Bronchial epithelial cell (primary cell): Measurements from ENCODE around the gene PTP4A2. TPM values are rescaled to one million over a fixed set of nuclear protein-coding genes. Genes with fewer than 3 reads are reported as not detected.
"Not testable (repeated sequence)": the region's sequence is repeated elsewhere in the genome, so short reads cannot be mapped to it uniquely, and the experiment has no call there.

ENCODE experiments used
- DNase-seq: peaks from one replicate; pipeline ENCODE4 v3.0.0-alpha.2; 2010; ENCODE audit warnings: low read depth
- FAIRE-seq: peaks from 2 replicates; lab custom pipeline; 2011; peaks lifted over from hg19 to GRCh38; lab: Jason Lieb, UNC
- H3K27me3 ChIP-seq: 2 replicates; pipeline ENCODE4 v1.5.1; 2011; ENCODE audit warnings: low read length; ENCODE audit not compliant: control insufficient read depth, insufficient read depth
- H3K36me3 ChIP-seq: 2 replicates; pipeline ENCODE4 v1.5.1; 2011; ENCODE audit warnings: low read length; ENCODE audit not compliant: control insufficient read depth, insufficient read depth
- H3K4me3 ChIP-seq: 2 replicates; pipeline ENCODE4 v1.5.1; 2011; ENCODE audit warnings: mild to moderate bottlenecking, low read depth, low read length, control low read depth
- CTCF ChIP-seq: IDR thresholded peaks from 2 replicates; pipeline ENCODE4 v1.5.1; 2011; ENCODE audit warnings: mild to moderate bottlenecking, moderate library complexity, low read length, control low read depth, inconsistent platforms; ENCODE audit not compliant: insufficient read depth, severe bottlenecking
- total RNA-seq: library from RNA; depleted of rRNA; stranded (reverse); fragments of >200 nt; gene quantifications from 2 replicates; pipeline ENCODE4 v1.2.1, GENCODE V29; 2014

Gene PTP4A2
- total RNA-seq, 1 donor from 2014 or later: 221 TPM

- Histone ChIP-seq H3K36me3 (no peaks in the 10 kb centered on the region), H3K4me3 (no peak overlapping the region), H3K27me3 (no peaks in the 10 kb centered on the region)
- FAIRE-seq (no peak), DNase-seq (no peak)
- no peak for TF ChIP-seq CTCF
Observed at GRCh38 chr1:31943546-31944184, 5.5 kb upstream of the PTP4A2 start.

GRCh38 chr1:31942061-31942460 is 3.9 kb upstream of the PTP4A2 start:
- FAIRE-seq, H3K27me3 ChIP-seq, H3K36me3 ChIP-seq, H3K4me3 ChIP-seq, DNase-seq: not testable (repeated sequence)

GRCh38 chr1:31939484-31940329 is 1.5 kb upstream of the PTP4A2 start:
- no peaks in the 10 kb centered on the region for H3K27me3 ChIP-seq
- TF ChIP-seq CTCF: peak; percentile 82
- H3K36me3 ChIP-seq: no peaks in the 10 kb centered on the region
- DNase-seq (peak; percentile 84), FAIRE-seq (no peak)
- no peak overlapping the region for H3K4me3 ChIP-seq

- peak; percentile 35 for DNase-seq
- TF ChIP-seq CTCF: no peak
- Histone ChIP-seq H3K36me3 (no peaks in the 10 kb centered on the region), H3K4me3 (peak overlapping the region; percentile 98), H3K27me3 (no peaks in the 10 kb centered on the region)
- no peak for FAIRE-seq
Observed at GRCh38 chr1:31937300-31938183, 626 bp downstream of the PTP4A2 start.

GRCh38 chr1:31936981-31937299 is 1.2 kb downstream of the PTP4A2 start:
- no peak for TF ChIP-seq CTCF
- no peak for DNase-seq
- FAIRE-seq: no peak
- no peaks in the 10 kb centered on the region for H3K27me3 ChIP-seq
- H3K4me3 ChIP-seq: peak overlapping the region; percentile 98
- no peaks in the 10 kb centered on the region for H3K36me3 ChIP-seq
